Kidney tubule cell (primary cell): ENCODE results near the gene FXYD1.

Experiments used
- DNase-seq: peaks from one replicate; pipeline ENCODE4 v3.0.0-alpha.2; 2018; ENCODE audit warnings: low spot score

FXYD1 gene

GRCh38 chr19:35162471-35163326 is 24.1 kb downstream of the FXYD1 start:
- DNase-seq = peak; percentile 66

- DNase-seq = peak; percentile 83
Observed at GRCh38 chr19:35164418-35164817, 25.8 kb downstream of the FXYD1 start.

- DNase-seq = no peak
Observed at GRCh38 chr19:35165200-35166058, 26.8 kb downstream of the FXYD1 start.

- no peak for DNase-seq
Observed at GRCh38 chr19:35166100-35167063, 27.8 kb downstream of the FXYD1 start.

GRCh38 chr19:35167251-35168119 is 28.9 kb downstream of the FXYD1 start:
- DNase-seq = no peak

GRCh38 chr19:35168196-35168595 is 29.6 kb downstream of the FXYD1 start:
- DNase-seq = peak; percentile 58

GRCh38 chr19:35169221-35169995 is 30.8 kb downstream of the FXYD1 start:
- no peak for DNase-seq

- DNase-seq = no peak
Observed at GRCh38 chr19:35170359-35171061, 31.9 kb downstream of the FXYD1 start.

- no peak for DNase-seq
Observed at GRCh38 chr19:35171730-35172129, 33.1 kb downstream of the FXYD1 start.

GRCh38 chr19:35174226-35174625 is 35.6 kb downstream of the FXYD1 start:
- no peak for DNase-seq

GRCh38 chr19:35176181-35176570 is 37.6 kb downstream of the FXYD1 start:
- DNase-seq = no peak

GRCh38 chr19:35177377-35178274 is 39.0 kb downstream of the FXYD1 start:
- no peak for DNase-seq

- no peak for DNase-seq
Observed at GRCh38 chr19:35178701-35179100, 40.1 kb downstream of the FXYD1 start.

GRCh38 chr19:35179830-35180229 is 41.2 kb downstream of the FXYD1 start:
- no peak for DNase-seq

- no peak for DNase-seq
Observed at GRCh38 chr19:35181387-35181786, 42.8 kb downstream of the FXYD1 start.

GRCh38 chr19:35184267-35184666 is 45.6 kb downstream of the FXYD1 start:
- DNase-seq = no peak

- no peak for DNase-seq
Observed at GRCh38 chr19:35184884-35185283, 46.3 kb downstream of the FXYD1 start.
